ENCODE data around the gene WDR45B.
"Not testable (repeated sequence)": the region's sequence is repeated elsewhere in the genome, so short reads cannot be mapped to it uniquely, and the experiment has no call there.

The WDR45B gene

GRCh38 chr17:82599674-82600661 lies 48.3 kb downstream of the WDR45B start:
- no peak for DNase-seq (ENCODE audit: low spot score)

GRCh38 chr17:82598256-82599119 lies 49.8 kb downstream of the WDR45B start:
- DNase-seq (ENCODE audit: low spot score) = no peak

GRCh38 chr17:82596837-82597672 lies 51.2 kb downstream of the WDR45B start:
- DNase-seq (ENCODE audit: low spot score) = no peak

GRCh38 chr17:82596296-82596695 lies 51.9 kb downstream of the WDR45B start:
- no peak for DNase-seq (ENCODE audit: low spot score)

GRCh38 chr17:82595893-82596292 lies 52.4 kb downstream of the WDR45B start:
- DNase-seq (ENCODE audit: low spot score) = no peak

GRCh38 chr17:82594571-82594970 lies 53.7 kb downstream of the WDR45B start:
- no peak for DNase-seq (ENCODE audit: low spot score)

GRCh38 chr17:82593590-82594087 lies 54.6 kb downstream of the WDR45B start:
- no peak for DNase-seq (ENCODE audit: low spot score)

GRCh38 chr17:82592767-82593589 lies 55.3 kb downstream of the WDR45B start:
- peak; percentile 59 for DNase-seq (ENCODE audit: low spot score)

GRCh38 chr17:82592289-82592766 lies 55.9 kb downstream of the WDR45B start:
- peak; percentile 49 for DNase-seq (ENCODE audit: low spot score)

GRCh38 chr17:82590881-82591539 lies 57.2 kb downstream of the WDR45B start:
- DNase-seq (ENCODE audit: low spot score) = no peak

GRCh38 chr17:82590216-82590615 lies 58.0 kb downstream of the WDR45B start:
- DNase-seq (ENCODE audit: low spot score) = no peak

GRCh38 chr17:82589851-82590180 lies 58.4 kb downstream of the WDR45B start:
- no peak for DNase-seq (ENCODE audit: low spot score)

- no peak for DNase-seq (ENCODE audit: low spot score)
These were observed 59.7 kb downstream of the WDR45B start for GRCh38 chr17:82588266-82589175.

- no peak for DNase-seq (ENCODE audit: low spot score)
These were observed 60.8 kb downstream of the WDR45B start for GRCh38 chr17:82587234-82588086.

GRCh38 chr17:82586576-82587233 lies 61.5 kb downstream of the WDR45B start:
- no peak for DNase-seq (ENCODE audit: low spot score)

- not testable (repeated sequence) for DNase-seq (ENCODE audit: low spot score)
These were observed 62.2 kb downstream of the WDR45B start for GRCh38 chr17:82585935-82586575.

GRCh38 chr17:82583720-82584234 lies 64.5 kb downstream of the WDR45B start:
- no peak for DNase-seq (ENCODE audit: low spot score)
